Stimulated activated CD8-positive, alpha-beta memory T cell treated with anti-CD3 and anti-CD28 coated beads, Interleukin-15, amount 100 ng/mL, for 48 hours (primary cell): ENCODE measurements around the gene CST9.

Experiments used
- DNase-seq, 2 donors: peaks; one replicate each; pipeline ENCODE4 v3.0.0-alpha.2; 2020; ENCODE audit warnings: low read depth in 2 of 2

The CST9 gene

DNA sequence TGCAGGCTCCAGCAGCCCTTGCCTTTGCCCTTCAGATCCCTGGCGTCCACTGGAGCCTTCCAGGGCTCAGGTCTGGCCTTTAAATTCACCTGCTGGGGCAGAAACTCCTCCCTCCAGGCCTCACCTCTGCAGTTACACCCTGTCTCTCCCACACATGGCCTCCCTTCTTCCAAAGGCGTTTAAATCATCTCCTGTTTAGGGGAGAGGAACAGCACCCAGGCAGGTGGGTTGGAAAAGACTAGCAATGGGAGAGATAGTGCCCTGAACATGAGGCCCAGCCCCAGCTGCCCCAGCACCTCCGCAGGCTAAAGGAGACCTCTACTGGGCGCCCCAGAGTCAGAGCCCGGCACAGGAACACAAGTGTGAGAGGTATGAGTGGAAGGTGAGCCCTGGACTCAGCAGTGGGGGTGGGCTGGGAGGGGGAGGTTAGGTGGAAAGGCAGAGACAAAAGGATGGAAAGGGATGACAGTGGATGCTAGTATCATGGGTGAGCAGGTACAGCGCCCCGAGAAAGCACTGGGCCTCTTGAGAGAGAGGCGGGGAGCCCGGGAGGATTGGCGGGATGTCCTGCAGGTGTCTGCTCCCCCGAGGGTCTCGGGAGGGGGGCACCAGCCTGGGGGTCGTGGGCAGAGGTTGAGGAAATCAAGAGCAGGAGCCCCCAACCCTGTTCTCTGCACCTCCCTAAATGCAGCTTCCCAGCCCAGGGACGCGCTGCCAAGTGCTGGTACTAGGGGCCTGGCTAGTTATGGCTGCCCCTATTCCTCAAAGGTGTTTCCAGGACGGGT lies at the start of gene CST9:
TSS of gene CST9 (minus strand) at position 51 of the 785 bp plus-strand sequence. CDS start 53 bp downstream, outside the sequence.
- DNase-seq, result no peak

DNA sequence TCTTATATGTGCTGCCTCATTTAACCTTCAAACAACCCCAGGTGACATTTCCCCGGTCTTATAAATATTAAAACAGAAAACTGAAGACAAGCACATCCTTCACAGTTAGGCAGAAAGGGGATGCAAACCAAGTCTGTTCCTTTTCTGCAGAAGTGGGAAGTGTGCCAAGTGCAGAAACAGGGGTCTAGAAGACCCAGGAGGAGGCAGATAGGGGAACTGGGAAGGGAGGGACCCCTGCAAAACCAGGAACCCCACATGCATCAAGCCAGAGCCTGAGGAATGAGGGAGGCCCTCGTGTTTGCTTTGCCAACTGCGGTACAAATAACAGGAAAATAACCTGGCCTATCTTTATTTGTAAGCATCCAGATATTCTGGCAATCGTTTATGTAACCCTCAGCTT lies 49.0 kb upstream of the CST9 start:
- DNase-seq, result no peak

DNA sequence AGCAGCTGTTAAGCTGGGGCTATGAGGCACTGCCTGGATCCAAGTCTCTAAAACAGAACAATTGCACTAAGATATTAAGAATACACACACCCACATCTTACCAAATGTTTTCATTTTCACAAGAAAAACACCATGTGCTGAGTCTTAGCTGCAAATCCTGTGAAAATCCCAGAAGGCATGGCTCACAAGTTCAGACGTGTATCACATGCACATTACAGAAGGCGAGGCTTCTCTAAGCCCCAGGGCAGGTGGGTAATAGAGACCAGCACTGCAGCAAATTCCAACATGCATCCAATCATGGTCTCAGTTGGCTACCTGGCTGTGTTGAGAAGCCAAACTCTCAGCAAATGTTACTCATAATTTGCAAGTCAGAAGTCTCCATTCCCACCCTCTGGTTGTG lies 48.3 kb upstream of the CST9 start:
- DNase-seq, result no peak

GRCh38 chr20:23653400-23653938 lies 47.8 kb upstream of the CST9 start:
- DNase-seq, result no peak

DNA sequence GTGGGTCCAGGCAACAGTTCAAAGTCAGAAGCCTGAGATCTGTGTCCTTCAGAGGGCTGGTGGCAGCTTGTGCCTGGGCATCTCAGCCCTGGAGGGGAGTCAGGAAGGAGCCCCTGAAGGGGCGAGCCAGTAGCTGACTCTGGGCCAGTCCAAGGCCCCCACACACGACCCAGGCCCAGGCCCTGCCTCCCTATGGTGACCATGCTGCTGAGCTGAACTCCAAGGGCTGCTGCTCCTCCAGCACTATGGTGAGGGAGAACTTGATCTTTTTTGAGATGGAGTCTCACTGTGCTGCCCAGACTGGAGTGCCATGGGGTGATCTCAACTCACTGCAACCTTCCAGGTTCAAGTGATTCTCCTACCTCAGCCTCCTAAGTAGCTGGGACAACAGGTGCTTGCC lies 47.2 kb upstream of the CST9 start:
- DNase-seq, result no peak

DNA sequence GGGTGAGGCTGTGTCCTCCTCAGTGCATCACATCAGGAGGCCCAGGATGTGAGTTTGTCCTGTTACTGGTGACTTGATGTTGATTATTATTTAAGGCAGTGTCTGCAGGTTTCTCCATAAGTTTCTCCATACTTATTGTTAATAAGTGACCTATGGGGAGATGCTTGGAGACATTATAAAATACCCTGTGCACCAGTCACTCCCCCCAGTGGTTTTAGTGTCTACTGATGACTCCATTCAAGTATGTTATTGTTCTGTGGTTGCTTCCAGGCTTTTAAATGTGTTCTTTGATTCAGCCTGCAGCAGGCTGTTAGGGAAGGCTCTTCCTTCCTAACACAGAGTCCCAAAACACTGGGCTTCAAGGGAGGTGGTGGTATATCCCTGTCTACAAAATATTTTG lies 46.7 kb upstream of the CST9 start:
- DNase-seq, result no peak

DNA sequence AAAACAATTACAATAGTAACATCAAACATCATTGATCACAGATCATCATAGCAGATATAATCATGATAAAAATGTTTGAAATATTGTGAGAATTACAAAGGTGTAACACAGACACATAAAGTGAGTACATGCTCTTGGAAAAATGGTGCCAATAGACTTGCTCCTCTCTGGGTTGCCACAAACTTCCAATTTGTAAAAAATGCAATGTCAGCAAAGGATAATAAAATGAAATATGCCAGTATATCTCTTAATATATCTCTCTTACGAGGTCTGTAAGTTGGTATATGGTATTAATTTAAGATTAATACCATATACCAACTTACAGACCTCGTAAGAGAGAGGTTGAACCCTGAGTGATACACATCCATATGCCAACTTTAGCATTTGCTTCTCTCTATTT lies 45.4 kb upstream of the CST9 start:
- no peak for DNase-seq

- no peak for DNase-seq
Observed at GRCh38 chr20:23649830-23650417, 44.2 kb upstream of the CST9 start.

DNA sequence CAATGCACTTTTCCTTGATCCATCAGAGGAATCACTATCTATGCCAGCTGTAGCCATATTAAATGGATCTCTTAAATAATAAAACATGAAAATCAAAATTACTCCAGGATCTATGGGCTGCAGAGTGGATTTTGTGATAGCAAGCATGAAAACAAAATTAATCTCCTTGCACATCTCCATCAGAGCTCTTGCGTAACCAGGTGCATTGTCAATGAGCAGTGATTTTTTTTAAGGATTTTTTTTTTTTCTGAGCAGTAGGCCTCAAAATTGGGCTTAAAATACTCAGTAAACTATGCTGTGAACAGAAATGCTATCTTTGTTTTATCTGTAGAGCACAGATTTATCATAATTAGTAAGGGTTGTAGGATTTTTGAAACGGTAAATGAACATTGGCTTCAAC lies 43.5 kb upstream of the CST9 start:
- no peak for DNase-seq

DNA sequence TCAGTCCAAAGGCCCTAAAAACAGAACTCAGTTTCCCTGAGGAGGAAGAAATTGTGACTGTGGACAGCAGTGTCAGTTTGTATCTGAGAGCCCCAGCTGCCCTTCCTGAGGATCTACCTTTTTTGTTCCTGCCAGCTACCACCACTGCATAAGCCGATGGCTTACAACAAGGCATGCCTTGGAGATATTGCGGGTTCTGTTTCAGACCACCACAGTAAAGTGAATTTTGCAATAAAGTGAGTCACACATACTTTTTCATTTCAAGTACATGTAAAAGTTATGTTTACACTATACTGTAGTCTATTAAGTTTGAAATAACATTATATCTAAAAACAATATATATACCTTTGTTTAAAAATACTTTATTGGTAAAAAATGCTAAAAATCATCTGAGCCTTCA lies 41.6 kb upstream of the CST9 start:
- no peak for DNase-seq

- DNase-seq, result no peak
Observed at GRCh38 chr20:23646106-23646873, 40.6 kb upstream of the CST9 start.

- DNase-seq, result no peak
Observed at GRCh38 chr20:23645575-23645974, 39.9 kb upstream of the CST9 start.

- no peak for DNase-seq
Observed at GRCh38 chr20:23644164-23644563, 38.4 kb upstream of the CST9 start.

GRCh38 chr20:23643659-23644058 lies 37.9 kb upstream of the CST9 start:
- no peak for DNase-seq

- DNase-seq, result no peak
Observed at GRCh38 chr20:23641936-23642751, 36.4 kb upstream of the CST9 start.

DNA sequence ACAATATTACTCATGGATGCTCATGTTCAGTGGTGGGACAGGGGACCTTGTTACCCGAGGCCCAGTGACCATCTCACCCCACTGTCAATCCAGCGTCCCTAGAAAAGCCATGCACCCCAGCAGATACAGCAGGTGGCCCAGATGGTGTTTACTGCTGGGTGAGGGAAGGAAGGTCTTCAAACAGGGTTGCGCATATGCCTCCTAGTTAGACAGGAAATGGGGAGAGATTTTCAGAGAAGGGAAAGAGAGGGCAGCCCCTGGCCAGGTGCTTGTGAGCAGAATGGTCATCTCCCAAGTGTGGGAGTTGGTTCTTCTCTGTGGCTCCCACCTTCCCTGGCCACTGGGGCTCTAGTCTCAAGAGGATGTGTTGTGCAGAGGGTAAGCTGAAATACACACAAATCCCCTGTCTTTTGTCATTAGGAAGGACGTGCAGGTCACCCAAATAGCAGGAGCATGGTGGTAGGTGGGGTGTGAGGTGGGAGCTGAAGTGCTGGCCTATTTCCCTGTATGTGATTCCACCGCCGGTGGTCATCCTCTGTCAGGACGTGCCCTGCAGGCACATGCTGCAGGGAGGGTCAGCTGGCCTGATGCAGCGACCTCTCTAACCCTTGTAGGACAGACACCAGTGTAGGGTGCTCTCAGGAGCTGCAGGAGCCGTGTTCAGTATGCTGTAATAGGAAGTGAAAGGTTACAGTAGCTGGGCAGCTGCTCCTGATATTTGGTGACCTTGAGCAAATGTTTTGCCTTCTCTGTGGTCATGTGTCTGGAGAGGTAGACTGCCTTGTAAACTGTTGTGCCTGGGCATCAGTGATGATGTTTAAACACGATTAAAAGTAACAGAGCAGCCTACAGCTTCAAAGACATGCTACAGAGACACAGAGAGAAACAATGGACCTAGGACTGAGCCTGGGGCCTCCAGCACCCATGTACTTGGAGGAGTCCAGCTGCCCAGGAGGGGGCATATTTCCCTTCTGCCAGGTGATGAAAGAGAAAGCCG lies 35.3 kb upstream of the CST9 start:
- no peak for DNase-seq

DNA sequence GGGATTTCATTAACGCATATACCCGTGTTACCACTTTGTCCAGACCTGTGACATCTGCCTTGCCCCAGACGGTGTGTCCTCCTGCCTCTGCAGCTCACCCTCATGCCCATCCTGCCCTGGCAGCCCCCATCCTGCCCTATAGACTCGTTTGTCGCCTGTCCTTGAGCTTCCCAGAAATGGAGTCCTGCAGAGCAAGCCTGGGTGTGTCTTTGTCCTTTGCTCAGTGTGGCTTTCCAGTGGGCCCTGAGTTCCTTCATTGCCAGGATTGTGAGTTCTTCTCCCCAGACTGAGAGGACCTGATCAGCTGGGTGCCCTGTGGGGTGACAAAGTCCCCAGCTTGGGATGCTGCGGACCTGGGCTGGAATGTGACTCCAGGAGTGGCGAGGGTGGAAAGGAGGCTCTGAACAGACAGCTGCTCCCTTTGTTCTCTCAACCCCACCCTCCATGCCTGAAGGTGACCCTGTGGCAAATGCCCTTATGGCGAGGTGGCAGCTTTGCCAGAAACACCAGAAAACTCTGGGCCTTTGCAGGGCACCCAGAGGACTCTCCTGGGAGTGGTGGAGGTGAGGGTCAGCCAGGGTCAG lies 34.4 kb upstream of the CST9 start:
- no peak for DNase-seq

DNA sequence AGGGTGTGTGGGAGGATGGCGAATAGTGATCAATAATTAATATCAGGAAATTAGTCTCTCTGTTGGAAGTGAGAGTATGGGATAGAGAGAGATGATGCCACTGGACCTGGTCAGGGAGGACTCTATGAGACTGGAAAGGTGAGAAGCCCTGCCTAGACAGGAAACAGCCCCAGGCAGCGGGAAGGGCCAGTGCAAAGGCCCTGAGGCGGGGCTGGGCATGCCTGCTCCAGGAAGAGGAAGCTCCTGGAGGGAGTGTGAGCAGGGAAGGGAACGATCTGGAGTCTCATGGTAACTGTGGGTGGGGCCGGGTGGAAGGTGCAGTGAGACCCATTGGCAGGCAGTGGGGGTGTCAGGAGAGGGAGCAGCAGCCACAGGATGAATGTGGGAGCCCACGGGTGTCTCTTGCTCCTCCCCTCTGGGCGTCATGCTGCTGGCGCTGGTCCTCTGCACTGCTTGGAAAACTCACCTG lies 33.8 kb upstream of the CST9 start:
- DNase-seq, result no peak

GRCh38 chr20:23638309-23638708 lies 32.6 kb upstream of the CST9 start:
- DNase-seq, result no peak
